T-helper 2 cell (primary cell): ENCODE data around the gene CCDC18.
"Not testable (repeated sequence)": the region's sequence is repeated elsewhere in the genome, so short reads cannot be mapped to it uniquely, and the experiment has no call there.

ENCODE experiments used
- DNase-seq, 5 experiments: peaks; one replicate each; pipeline versions ENCODE4 v3.0.0 to v3.0.0-alpha.2; 2012 to 2022
- total RNA-seq, 2 donors: gene quantifications; one replicate each; lab custom pipeline; 2026; lab: John Stamatoyannopoulos, UW

Gene CCDC18, protein sequence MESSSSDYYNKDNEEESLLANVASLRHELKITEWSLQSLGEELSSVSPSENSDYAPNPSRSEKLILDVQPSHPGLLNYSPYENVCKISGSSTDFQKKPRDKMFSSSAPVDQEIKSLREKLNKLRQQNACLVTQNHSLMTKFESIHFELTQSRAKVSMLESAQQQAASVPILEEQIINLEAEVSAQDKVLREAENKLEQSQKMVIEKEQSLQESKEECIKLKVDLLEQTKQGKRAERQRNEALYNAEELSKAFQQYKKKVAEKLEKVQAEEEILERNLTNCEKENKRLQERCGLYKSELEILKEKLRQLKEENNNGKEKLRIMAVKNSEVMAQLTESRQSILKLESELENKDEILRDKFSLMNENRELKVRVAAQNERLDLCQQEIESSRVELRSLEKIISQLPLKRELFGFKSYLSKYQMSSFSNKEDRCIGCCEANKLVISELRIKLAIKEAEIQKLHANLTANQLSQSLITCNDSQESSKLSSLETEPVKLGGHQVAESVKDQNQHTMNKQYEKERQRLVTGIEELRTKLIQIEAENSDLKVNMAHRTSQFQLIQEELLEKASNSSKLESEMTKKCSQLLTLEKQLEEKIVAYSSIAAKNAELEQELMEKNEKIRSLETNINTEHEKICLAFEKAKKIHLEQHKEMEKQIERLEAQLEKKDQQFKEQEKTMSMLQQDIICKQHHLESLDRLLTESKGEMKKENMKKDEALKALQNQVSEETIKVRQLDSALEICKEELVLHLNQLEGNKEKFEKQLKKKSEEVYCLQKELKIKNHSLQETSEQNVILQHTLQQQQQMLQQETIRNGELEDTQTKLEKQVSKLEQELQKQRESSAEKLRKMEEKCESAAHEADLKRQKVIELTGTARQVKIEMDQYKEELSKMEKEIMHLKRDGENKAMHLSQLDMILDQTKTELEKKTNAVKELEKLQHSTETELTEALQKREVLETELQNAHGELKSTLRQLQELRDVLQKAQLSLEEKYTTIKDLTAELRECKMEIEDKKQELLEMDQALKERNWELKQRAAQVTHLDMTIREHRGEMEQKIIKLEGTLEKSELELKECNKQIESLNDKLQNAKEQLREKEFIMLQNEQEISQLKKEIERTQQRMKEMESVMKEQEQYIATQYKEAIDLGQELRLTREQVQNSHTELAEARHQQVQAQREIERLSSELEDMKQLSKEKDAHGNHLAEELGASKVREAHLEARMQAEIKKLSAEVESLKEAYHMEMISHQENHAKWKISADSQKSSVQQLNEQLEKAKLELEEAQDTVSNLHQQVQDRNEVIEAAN (N-terminal part only)
- 23.1 to 41.8 reads per million in 2 donors for total RNA-seq

DNA sequence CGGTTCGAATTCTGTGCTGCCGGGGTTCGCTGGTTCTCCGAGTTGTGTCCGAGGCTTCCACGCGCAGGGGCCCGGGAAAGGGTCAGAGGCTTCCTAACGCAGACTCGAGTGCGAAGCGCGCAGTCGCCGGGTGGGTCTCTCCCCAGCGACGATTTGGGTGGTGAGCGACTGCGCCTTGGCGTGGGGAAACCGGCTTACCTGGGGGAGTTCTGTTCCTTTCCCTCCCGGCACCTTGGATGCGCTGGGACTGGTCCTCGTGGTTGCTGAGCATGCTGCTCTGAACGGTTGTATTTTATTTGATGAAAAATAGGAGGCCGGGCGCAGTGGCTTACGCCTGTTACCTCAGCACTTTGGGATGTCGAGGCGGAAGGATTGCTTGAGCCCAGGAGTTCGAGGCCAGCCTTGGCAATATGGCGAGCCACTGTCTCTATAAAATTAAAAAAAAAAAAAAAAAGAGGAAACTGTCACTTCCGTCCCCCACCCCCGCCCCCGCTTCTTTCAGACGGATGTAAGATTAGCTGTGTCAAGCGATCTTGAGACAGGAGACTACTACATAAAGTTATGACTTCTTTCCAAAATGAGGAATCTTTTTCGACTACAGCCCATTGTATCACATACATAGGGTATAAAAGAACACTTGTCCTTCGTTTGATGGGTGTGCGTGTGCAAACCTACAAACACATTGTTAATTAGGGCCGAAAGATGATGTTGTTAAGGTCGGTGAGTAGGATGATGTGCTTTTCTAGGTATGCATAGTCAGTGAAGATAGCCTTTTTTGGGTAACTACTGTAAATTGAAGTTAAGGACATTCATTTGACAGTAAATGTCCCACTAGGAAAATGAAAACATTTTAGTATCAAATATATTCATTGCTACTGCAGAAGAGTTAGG, at the start of gene CCDC18:
TSS of gene CCDC18 (plus strand) at position 2 of the 891 bp plus-strand sequence. CDS start 2,638 bp downstream, outside the sequence.
- DNase-seq, result peak in 3 of 5 experiments; percentile 21 to 93 (median 55)

DNA sequence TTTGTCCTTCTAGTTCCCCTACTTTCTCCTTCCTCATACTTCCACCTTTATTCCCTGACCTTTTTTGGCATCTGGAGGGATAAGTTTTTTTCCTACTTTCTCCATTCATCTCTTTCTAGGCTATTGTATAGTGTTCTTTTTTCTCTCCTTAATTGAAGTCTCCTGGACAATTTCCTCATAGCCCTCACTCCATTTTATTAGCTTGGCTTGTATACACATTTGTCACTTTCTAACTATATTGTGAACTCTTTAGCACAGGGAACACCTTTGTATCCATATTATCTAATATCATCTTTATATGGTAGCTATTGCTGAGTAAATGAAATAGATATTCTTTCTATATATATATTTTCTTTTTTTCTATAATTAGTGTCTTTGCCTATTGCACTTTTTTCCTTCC, 47.9 kb upstream of the CCDC18 start:
- DNase-seq, result no peak

DNA sequence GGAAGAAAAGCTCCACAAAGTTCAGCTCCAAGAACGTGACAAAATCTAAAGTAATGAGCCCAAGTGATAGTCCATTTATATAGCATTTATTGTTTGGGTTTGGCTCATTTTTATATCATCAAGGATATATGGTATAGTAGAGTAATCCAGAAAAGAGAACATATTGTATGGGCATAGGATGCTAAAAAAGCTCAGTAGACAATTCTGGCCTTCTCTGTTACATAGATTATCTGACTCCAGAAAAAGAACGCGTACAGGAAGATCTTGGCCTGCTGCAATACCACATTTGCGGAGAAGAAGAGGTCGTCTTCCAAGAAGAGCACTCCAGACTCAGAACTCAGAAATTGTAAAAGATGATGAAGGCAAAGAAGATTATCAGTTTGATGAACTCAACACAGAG, 44.1 kb upstream of the CCDC18 start:
- no peak for DNase-seq

DNA sequence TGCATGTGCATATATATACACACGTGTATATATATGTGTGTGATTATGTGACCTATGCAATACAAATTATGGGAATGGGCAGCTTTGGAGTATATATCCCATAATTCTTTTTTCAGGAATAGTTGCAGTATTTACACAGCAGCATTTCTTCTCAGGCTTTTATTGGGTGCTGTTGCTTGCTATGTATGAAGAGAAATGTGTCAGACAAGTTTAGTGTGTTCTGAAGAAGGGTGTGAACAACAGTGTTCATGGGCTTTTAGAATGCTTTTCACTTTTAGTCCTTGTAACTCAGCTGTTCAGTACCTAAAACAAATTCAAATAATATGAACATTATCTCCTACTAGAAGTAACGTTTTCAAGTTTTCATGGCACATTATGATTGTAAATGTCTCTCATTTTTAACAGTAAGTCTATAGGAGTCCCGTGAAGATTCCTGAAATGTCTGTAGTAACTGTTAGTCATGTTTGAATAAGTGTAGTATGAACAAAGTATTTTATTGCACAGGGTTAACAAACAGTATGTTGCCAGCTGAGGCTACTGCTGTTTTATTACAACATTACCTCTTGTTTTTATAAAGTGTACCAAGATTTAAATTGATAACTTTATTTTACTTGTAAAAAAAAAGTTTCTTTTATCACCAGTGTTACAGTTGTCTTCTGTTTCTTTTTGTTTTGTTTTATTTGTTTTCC, 42.8 kb upstream of the CCDC18 start:
- no peak for DNase-seq

DNA sequence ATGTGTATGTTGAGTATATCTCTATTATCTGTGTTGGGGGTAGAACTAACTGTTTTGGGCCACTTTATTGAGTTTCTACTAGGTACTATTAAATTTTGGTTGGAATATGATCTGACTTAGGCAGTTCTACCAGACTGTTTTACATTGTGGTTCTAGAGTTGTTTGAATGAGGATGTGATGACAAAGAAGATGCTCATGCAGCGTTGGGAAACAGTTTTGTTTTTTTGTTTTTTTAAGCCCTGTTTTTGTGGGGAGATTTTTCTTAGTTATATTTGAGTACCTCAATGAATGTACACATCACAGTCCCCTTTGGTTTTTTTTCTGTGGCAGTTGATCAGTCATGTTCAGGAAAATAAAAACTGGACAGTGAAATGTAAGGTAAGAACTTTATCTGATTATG, 40.4 kb upstream of the CCDC18 start:
- DNase-seq, result no peak

DNA sequence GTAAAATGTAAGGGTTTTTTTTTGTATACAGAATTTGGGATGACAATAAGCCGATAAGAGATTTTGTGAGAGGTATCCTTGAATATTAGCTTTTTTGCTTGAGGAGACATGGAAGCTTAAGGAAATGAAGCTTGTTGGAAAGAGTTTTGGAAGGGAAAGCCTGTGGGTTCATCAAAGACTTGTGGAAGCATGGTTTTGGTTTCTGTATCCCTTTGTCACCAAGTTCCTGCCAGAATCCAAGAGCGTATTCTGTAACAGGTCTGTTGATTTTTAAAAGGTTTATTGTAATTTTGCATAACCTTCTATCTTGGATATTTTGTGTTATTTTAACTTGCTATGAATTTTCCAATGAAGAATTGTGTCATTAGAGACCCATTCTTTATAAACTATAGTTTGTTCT, 38.4 kb upstream of the CCDC18 start:
- DNase-seq, result no peak

DNA sequence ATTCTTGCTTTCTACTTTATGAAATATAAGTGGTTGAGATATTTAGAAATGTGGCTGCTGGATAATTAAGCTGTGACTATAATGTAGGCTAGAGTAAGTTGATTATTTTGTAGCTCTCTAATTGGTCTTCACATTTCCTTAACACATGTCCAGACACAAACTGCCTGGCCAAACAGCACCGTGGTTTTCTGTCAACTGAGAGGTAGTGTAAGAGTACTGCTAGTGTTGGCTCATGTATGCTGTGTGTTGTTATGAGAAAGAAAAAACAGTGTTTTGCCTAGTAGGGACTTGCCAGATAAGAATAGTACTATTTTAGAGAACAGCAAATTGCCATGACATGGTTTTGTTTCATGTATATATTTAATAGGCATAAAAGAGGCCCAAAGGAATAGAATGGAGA, 37.4 kb upstream of the CCDC18 start:
- DNase-seq, result no peak

DNA sequence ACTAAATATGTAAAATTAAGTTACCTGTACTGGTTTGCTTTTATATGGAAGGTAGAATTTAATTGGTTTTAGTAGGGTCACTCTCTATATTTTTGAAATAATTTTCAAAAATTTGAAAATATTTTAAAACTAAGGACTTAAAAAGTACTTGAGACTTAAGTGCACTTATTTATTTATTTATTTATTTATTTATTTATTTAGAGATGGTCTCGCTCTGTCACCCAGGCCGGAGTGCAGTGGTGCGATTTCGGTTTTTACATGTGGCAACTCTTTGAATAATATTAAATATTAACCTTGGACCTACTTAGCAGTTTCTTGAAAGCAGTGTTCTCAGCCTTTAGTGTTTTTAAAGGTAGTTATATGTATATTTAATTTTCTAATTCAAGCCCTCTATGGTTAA, 36.8 kb upstream of the CCDC18 start:
- no peak for DNase-seq

DNA sequence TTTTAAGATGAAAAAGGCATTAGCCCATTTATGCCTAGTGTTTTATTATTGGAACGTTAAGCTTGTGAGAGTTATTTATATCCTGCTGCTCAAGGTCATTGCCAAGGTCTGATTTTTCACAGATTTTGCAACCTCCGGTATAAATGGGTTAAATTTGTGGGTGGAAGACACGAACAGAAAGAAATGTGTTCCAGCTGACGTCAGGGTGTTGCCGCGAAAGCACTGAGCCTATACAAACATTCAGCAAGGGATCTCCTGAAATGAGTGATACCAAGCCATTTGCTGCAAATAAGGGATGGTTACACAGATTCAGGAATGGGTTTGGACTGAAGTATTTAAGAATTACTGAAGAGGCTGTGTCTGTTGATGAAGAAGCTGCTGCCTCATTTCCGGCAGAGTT, 32.5 kb upstream of the CCDC18 start:
- DNase-seq, result no peak

DNA sequence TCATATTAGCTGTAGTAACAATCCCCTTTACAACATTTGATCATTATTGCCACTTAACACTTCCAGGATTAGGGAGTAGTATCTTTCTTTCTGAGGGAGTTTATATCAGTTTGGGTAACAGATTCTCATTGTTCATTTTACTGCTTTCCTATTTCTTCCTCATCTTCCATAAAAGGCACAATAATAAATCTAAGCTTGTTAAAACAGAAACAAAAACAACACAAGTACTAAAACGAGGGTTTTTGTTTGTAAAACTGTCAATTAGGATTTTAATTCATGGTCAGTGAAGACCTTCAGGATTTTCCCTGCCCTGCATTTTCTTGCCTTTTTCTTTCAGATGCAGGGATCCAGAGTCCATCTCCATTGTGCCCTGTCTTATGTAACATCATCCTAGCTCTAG, 29.8 kb upstream of the CCDC18 start:
- DNase-seq, result no peak

DNA sequence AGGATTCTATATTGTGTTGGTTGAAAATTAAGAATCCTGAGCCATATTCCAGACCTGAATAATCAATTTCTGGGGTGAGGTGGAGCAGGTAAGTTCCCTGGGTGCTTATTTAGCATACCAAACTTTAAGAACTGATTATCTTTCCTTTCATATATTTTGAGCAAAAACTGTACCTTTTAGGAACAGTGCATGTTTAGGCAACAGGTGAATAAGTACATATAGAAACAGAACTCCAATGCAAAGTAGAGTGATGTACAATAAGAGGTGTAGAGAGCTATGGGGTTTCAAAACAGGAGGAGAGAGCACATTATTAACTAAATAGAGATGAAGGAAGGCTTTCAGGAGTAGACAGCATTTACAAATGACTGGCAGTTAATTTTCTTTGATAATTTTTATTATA, 29.1 kb upstream of the CCDC18 start:
- no peak for DNase-seq

DNA sequence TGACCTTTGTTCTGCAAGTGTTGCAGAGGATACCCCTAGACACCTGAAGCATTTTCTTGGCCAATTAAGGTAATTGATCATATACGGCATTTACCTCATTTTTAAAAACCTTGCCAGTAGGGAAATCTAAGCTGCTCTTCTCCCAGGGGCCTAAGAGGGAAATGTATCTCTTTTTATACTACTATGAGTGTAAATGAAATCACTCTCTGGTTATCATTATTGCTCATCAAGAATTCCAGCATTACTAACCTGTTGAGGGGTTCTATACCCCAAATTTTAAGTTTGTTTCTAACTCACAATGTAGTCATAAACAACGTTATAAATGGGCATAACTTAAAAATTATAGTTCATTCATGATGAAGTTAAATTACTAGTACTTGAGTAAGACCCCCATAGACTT, 27.7 kb upstream of the CCDC18 start:
- no peak for DNase-seq

DNA sequence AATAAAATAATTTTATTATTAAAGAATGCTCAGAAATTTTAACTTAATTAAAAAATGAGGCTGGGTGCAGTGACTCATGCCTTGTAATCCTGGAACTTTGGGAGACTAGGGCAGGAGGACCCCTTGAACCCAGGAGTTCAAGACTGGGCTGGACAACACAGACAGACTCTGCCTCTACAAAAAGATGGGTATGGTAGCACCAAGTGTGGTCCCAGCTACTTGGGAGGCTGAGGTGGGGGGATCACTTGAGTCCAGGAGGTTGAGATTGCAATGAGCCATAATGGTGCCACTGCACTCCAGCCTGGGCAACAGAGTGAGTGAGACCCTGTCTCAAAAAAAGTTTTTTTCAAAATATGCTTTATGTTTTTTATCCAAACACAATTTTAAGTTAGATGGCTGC, 25.6 kb upstream of the CCDC18 start:
- DNase-seq, result no peak

DNA sequence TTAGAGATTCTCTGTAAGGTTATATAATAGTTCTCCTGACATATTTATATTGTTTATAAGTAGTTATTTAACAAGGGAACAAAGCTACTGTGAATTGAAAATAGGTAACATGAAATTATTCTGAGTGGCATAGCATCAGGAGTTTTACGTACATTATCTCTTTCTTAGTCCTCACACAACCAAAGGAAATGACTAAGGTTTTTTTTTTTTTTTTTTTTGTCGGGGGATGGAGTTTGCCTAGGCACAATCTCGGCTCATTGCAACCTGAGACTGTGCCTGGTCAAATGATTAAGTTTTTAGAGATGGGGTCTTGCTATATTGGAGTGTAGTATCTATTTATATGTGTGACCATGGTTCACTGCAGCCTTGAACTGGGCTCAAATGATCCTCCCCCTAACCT, 25.2 kb upstream of the CCDC18 start:
- DNase-seq, result peak in 1 of 5 experiments; percentile 46

DNA sequence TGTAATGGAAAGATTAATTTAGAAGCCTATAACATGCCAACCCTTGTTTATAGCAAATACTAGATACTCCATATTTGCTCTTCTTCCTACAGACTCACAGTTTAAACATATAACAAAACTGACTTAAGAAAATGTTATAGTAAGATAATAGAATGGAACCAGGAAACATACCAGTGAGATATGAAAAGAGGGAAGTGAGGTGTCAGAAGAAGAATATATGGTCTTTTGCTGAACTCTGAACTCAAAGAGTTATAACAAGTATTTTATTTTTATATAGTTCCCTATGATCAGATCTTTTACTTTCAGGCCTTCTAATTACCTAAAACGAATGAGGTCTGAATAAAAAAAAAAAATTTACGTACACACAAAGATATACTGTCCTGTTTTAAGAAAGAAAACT, 21.2 kb upstream of the CCDC18 start:
- no peak for DNase-seq

DNA sequence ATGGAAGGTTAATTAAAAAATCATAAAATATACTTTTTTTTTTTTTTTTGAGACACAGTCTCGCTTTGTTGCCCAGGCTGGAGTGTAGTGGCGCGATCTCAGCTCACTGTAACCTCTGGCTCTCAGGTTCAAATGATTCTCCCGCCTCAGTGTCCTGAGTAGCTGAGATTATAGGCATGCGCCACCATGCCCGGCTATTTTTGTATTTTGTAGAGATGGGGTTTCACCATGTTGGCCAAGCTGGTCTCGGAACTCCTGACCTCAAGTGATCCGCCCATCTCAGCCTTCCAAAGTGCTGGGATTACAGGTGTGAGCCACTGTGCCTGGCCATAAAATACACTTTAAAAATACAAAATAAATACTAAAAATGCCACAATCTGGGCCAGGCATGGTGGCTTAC, 17.2 kb upstream of the CCDC18 start:
- DNase-seq, result not testable (repeated sequence)

DNA sequence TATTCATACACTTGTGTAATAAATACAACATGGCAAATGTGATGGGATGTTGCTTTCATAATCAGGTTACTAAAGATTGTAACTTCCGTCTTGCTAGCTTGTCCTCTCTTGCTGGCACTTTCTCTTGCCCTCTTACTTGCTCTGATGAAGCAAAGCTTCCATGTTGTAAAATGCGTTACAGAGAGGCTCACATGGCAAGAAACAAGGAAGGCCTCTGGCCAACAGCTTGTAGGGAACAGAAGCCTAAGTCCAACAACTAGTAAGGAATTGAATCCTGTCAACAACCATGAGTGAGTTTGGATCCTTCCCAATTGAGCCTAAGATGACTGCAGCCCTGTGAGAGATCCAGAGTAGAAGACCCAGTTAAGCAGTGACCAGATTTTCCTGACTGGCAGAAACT, 15.7 kb upstream of the CCDC18 start:
- no peak for DNase-seq

DNA sequence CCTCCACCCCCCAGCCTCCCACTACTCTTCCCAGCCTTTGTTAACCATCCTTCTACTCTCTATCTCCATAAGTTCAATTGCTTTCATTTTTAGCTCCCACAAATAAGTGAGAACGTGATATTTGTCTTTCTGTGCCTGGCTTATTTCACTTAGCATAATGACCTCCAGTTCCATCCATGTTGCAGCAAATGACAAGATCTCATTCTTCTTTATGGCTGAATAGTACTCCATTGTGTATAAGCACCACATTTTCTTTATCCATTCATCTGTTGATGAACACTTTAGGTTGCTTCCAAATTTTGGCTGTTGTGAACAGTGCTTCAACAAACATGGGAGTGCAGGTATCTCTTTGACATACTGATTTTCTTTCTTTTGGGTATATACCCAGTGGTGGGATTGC, 14.6 kb upstream of the CCDC18 start:
- DNase-seq, result not testable (repeated sequence)

DNA sequence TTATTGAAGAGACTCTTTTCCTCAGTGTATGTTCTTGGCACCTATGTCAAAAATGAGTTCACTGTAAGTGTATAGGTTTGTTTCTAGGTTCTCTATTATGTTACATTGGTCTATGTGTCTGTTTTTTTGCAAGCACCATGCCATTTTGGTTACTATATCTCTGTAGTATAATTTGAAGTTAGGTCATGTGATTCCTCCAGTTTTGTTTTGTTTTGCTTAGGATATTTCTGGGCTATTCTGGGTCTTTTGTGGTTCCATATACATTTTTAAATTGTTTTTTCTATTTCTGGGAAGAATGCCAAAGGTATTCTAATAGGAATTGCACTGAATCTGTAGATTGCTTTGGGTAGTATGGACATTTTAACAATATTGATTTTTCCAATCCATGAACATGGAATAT, 13.5 kb upstream of the CCDC18 start:
- no peak for DNase-seq

DNA sequence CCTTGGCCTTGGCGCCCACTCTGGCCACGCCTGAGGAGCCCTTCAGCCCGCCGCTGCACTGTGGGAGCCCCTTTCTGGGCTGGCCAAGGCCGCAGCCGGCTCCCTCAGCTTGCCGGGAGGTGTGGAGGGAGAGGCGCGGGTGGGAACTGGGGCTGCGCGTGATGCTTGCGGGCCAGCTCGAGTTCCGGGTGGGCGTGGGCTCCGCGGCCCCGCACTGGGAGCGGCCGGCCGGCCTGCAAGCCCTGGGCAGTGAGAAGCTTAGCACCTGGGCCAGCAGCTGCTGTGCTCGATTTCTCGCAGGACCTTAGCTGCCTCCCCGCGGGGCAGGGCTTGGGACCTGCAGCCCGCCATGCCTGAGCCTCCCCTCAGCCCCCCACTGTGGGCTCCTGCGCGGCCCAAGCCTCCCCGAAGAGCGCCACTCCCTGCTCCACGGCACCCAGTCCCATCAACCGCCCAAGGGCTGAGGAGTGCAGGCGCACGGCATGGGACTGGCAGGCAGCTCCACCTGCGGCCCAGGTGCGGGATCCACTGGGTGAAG, 10.3 kb upstream of the CCDC18 start:
- DNase-seq, result not testable (repeated sequence)

DNA sequence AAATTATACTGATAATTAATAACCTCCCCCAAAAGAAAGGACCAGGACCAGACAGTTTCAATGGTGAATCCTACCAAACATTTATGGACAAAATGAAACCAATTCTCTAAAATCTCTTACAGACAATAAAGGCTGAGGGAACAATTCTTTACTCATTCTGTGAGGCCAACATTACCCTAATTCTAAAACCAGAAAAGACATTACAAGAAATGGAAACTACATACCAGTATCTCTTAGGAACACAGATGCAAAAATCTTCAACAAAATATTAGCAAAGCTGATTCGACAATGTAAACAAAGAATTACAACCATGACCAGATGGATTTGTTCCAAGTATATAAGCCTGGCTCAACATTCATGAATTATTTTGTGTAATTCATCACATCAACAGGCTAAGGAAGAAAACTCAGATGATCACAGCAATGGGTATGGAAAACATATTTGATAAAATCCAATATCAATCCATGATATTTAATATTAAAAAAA, 8.9 kb upstream of the CCDC18 start:
- DNase-seq, result no peak
